LNCaP clone FGC (cell line): ENCODE results near the gene SYT9.

ENCODE experiments used
- DNase-seq: peaks from one replicate; pipeline ENCODE4 v3.0.0-alpha.2; 2011; ENCODE audit warnings: low read depth
- H3K4me3 ChIP-seq: 2 replicates; pipeline ENCODE4 v1.5.1; 2011; ENCODE audit warnings: mild to moderate bottlenecking, low read depth, low read length, control low read depth
- CTCF ChIP-seq: IDR thresholded peaks from 2 replicates; pipeline ENCODE4 v1.5.1; 2012; ENCODE audit warnings: mild to moderate bottlenecking; ENCODE audit not compliant: control insufficient read depth, insufficient read depth; ENCODE audit errors: extremely low read depth

Gene SYT9

GRCh38 chr11:7253800-7254199 is 2.1 kb downstream of the SYT9 start:
- no peak for TF ChIP-seq CTCF
- DNase-seq, result no peak
- no peak overlapping the region for H3K4me3 ChIP-seq

- H3K4me3 ChIP-seq, result no peak overlapping the region
- DNase-seq, result no peak
- no peak for TF ChIP-seq CTCF
Measured at GRCh38 chr11:7254731-7255291, 3.1 kb downstream of the SYT9 start.

GRCh38 chr11:7256943-7257342 is 5.2 kb downstream of the SYT9 start:
- TF ChIP-seq CTCF, result no peak
- DNase-seq, result no peak
- no peak overlapping the region for H3K4me3 ChIP-seq

GRCh38 chr11:7257724-7258123 is 6.0 kb downstream of the SYT9 start:
- H3K4me3 ChIP-seq, result no peak overlapping the region
- no peak for DNase-seq
- no peak for TF ChIP-seq CTCF

- H3K4me3 ChIP-seq, result no peak overlapping the region
- DNase-seq, result no peak
- no peak for TF ChIP-seq CTCF
Measured at GRCh38 chr11:7261578-7261977, 9.9 kb downstream of the SYT9 start.

GRCh38 chr11:7262672-7263071 is 11.0 kb downstream of the SYT9 start:
- H3K4me3 ChIP-seq, result no peak overlapping the region
- TF ChIP-seq CTCF, result no peak

GRCh38 chr11:7263842-7264241 is 12.1 kb downstream of the SYT9 start:
- no peak for TF ChIP-seq CTCF
- no peak overlapping the region for H3K4me3 ChIP-seq
- no peak for DNase-seq

More at GRCh38 chr11:7262672-7263071, 11.0 kb downstream of the SYT9 start:
- DNase-seq, result no peak
